Subcutaneous adipose tissue (tissue), 4 donors: ENCODE measurements around the gene ALDH1L1. TPM values are rescaled to one million over a fixed set of nuclear protein-coding genes. Genes with fewer than 3 reads are reported as not detected.

Experiments used
- CTCF ChIP-seq: fragments of 450-650 bp; IDR thresholded peaks from one replicate; pipeline ENCODE4 v1.5.1; 2016; ENCODE audit warnings: low read depth, mild to moderate bottlenecking, control low read depth, antibody characterized with exemption, moderate library complexity
- total RNA-seq, 4 donors: library from RNA; depleted of rRNA; stranded (reverse); fragments of >200 nt; gene quantifications; one replicate each; pipeline ENCODE4 v1.1.0, GENCODE V29; 2016

ALDH1L1 gene
- total RNA-seq, 4 donors from 2014 or later = 63.4 to 281 (median 73.8) TPM

- no peak for TF ChIP-seq CTCF
These were observed 435 bp downstream of the ALDH1L1 start for GRCh38 chr3:126179825-126180476.

GRCh38 chr3:126170073-126170777 is 10.2 kb downstream of the ALDH1L1 start:
- no peak for TF ChIP-seq CTCF

DNA sequence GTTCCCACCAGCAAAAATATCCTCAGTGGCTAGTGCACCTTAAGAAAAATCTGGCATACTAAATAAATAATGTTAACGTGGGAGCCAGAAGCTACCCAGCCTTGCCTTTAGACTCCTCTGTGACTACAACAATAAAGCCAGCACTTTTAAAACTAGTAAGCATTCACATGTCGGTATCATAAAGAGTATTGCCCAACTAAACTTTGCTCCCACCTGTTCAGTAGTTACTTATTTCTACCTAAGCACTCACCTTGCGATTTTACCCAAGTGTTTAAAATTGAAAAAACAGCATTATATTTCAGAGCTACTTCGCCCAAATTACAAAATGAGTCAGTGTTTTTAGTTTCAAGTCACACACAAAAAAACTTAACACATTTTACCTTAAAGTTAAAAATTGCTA is 12.8 kb downstream of the ALDH1L1 start:
- TF ChIP-seq CTCF = no peak

DNA sequence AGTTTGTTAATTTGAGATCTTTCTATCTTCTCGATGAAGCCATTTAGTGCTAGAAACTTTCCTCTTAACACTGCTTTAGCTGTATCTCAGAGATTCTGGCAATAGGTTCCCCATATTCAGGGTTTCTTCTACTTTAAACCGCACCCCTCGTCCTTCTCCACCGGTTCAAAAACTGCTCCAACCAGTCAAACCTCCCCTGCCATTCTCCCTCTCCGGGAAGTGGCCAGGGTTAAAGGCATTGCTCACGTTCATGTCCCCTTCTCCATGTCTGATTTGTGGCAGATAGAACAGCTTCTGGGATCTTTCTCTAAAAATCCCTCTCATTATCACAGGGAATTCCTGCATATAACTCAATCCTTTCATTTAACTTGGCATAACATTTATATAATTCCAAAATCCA is 14.4 kb downstream of the ALDH1L1 start:
- no peak for TF ChIP-seq CTCF

- TF ChIP-seq CTCF = no peak
These were observed 19.1 kb downstream of the ALDH1L1 start for GRCh38 chr3:126161309-126161708.

DNA sequence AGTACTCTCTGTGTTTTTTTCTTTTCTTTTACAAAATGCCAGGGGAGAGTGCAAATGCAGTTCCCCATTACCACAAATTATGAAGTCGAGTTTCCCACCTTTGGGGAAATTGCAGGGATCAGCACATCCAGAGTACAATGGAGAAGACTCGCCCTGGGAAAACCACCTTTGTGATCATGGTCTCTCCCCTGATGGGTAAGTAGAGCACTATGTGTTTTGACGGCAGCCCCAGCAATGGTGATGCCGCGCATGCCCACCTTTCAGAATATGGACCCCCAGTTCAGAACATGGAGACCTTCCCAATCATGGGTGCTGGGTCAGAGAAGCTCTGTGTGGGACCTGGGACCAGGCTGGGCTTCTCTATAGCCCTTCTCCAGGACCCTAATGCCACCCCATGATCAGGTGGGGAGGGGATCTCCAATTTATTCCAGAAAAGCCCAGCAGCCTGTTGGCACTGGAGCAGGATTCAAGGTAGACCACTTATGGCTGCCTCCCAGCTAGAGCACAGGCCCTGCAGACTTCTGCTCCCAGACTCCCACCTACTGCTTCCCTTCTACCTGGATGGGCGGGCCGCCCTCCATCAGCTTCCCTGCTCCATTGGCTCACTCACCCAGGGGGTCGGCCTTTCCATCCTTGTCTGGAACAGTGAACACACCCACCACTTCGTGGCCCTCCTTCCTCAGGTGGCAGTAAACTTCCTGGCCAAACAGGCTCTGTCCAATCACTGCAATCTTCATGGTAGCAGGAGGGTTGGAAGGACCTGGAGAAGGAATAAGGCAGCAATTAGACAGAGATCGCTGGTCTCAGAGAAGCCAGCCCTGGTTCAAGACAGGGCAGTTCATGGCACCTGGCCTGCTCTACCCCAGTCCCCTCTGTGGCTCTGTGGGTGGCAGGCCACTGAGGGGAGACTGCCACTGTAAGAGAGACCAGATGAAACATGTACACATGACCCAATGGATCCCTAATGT is 19.9 kb downstream of the ALDH1L1 start:
- no peak for TF ChIP-seq CTCF

GRCh38 chr3:126159476-126159875 is 20.9 kb downstream of the ALDH1L1 start:
- TF ChIP-seq CTCF = no peak
